ENCODE data around the gene NACC2. TPM values are rescaled to one million over a fixed set of nuclear protein-coding genes. Genes with fewer than 3 reads are reported as not detected.

NACC2 gene
- total and polyA plus RNA-seq, 2 donors (not counting 1 experiment from before 2014, with no cell fraction given), result 12.3 to 18.2 TPM

GRCh38 chr9:136088939-136089696 is 6.0 kb downstream of the NACC2 start:
- no peaks in the 10 kb centered on the region for H3K27me3 ChIP-seq (ENCODE audit: control insufficient read depth, insufficient read depth, low read length)
- no peak overlapping the region for H3K4me2 ChIP-seq (ENCODE audit: extremely low read depth, insufficient read depth, low read length)
- peaks cover 7% of the 10 kb centered on the region for H3K4me1 ChIP-seq (ENCODE audit: control insufficient read depth, extremely low read depth, insufficient read depth, low read length)
- H3K4me3 ChIP-seq (replicated peaks in 1 of 4; ENCODE audit: control extremely low read depth in 1 of 4, insufficient read depth in 1 of 4, low read depth in 3 of 4, low read length in 4 of 4), result no peak overlapping the region
- H3K9ac ChIP-seq (ENCODE audit: insufficient read depth, low read length), result no peak overlapping the region
- H3K79me2 ChIP-seq (ENCODE audit: control insufficient read depth, insufficient read depth, low read length), result peaks cover 76% of the 10 kb centered on the region
- DNase-seq (ENCODE audit: low read depth in 2 of 2), result no peak
- no peaks in the 10 kb centered on the region for H3K9me3 ChIP-seq (ENCODE audit: control insufficient read depth, insufficient read depth, low read depth, low read length)
- H3K36me3 ChIP-seq (ENCODE audit: control insufficient read depth, insufficient read depth, low read length), result peaks cover 4% of the 10 kb centered on the region
- no peak for TF ChIP-seq EZH2 (IDR thresholded peaks at IDR 0.05; ENCODE audit: low read length, missing control alignments)
- no peak for TF ChIP-seq CTCF (conservative IDR thresholded peaks at IDR 0.05 in 1 of 2, IDR thresholded peaks at IDR 0.05 in 1 of 2; ENCODE audit: low read depth in 1 of 2, low read length in 2 of 2)
- no peak overlapping the region for H3K27ac ChIP-seq (ENCODE audit: insufficient read depth, low read length)
- no peaks in the 10 kb centered on the region for H4K20me1 ChIP-seq (ENCODE audit: control insufficient read depth, extremely low read depth, insufficient read depth, low read length)
- no peak overlapping the region for H2AFZ ChIP-seq (ENCODE audit: low read length)

DNA sequence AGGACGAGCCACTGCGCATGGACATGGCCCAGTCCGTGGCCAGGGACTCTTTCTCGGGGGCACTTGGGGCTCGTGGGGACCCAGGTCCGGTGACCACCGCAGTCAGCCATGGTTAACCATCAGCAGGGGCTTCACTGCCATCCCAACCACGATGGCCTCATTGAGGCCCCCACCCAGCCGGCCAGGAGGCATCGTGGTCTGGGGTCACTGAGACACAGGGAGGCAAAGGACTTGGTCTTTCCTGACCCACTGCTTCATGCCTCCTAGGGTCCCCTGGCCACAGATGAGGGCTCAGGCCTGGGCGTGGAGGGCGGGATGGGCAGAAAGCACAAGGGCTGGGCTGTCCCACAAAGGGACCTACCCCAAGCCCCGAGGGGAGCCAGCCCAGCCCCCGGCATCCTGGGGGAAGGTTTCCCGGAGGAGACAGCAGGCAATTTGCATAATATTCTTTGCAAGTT is 6.6 kb downstream of the NACC2 start:
- Histone ChIP-seq H3K79me2 (ENCODE audit: control insufficient read depth, insufficient read depth, low read length) (peaks cover 71% of the 10 kb centered on the region), H3K4me3 (replicated peaks in 1 of 4; ENCODE audit: control extremely low read depth in 1 of 4, insufficient read depth in 1 of 4, low read depth in 3 of 4, low read length in 4 of 4) (no peak overlapping the region), H3K9ac (ENCODE audit: insufficient read depth, low read length) (no peak overlapping the region), H3K27ac (ENCODE audit: insufficient read depth, low read length) (no peak overlapping the region), H3K27me3 (ENCODE audit: control insufficient read depth, insufficient read depth, low read length) (no peaks in the 10 kb centered on the region), H3K36me3 (ENCODE audit: control insufficient read depth, insufficient read depth, low read length) (peaks cover 4% of the 10 kb centered on the region), H3K4me2 (ENCODE audit: extremely low read depth, insufficient read depth, low read length) (no peak overlapping the region), H2AFZ (ENCODE audit: low read length) (no peak overlapping the region), H3K4me1 (ENCODE audit: control insufficient read depth, extremely low read depth, insufficient read depth, low read length) (peaks cover 4% of the 10 kb centered on the region), H4K20me1 (ENCODE audit: control insufficient read depth, extremely low read depth, insufficient read depth, low read length) (no peaks in the 10 kb centered on the region), H3K9me3 (ENCODE audit: control insufficient read depth, insufficient read depth, low read depth, low read length) (no peaks in the 10 kb centered on the region)
- DNase-seq (ENCODE audit: low read depth in 2 of 2), result no peak
- no peak for TF ChIP-seq EZH2 (IDR thresholded peaks at IDR 0.05; ENCODE audit: low read length, missing control alignments)
- TF ChIP-seq CTCF (conservative IDR thresholded peaks at IDR 0.05 in 1 of 2, IDR thresholded peaks at IDR 0.05 in 1 of 2; ENCODE audit: low read depth in 1 of 2, low read length in 2 of 2), result no peak

DNA sequence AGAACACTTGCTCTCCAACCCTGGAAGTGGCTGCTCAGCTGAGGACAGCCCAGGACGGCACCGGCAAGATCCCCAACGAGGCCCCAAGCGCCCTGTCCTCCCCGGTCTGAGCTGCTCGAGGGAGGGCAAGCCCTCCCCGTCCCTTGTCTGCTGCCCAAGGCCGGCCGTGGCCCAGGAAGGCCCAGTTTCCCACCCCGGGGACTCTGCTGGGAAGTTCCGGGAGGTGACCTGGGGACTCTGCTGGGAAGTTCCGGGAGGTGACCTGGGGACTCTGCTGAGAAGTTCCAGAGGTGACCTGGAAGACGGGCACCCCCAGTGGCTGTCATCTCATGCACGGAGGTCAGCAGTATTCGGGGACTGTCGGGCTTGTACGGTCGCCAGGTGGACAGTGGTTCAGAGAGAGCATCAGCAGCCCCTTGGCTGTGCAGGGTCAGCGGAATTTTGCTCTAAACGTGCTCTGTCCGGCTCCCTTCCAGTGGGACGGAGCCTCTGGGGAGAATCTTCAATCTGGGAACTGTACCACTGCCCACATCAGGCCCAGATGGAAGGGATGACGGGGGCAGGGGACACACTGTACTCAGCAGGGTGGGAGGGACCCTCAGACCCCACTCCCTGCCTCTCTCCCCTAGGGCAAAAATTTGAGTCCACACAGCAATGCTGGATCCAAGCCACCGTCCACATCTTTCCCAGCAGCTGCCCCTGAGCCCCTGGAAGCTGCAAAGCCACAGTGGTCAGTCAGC is 7.2 kb downstream of the NACC2 start:
- Histone ChIP-seq H3K4me1 (ENCODE audit: control insufficient read depth, extremely low read depth, insufficient read depth, low read length) (no peaks in the 10 kb centered on the region), H4K20me1 (ENCODE audit: control insufficient read depth, extremely low read depth, insufficient read depth, low read length) (no peaks in the 10 kb centered on the region), H3K36me3 (ENCODE audit: control insufficient read depth, insufficient read depth, low read length) (peaks cover 4% of the 10 kb centered on the region), H3K9ac (ENCODE audit: insufficient read depth, low read length) (no peak overlapping the region), H3K27ac (ENCODE audit: insufficient read depth, low read length) (no peak overlapping the region), H3K79me2 (ENCODE audit: control insufficient read depth, insufficient read depth, low read length) (peaks cover 67% of the 10 kb centered on the region), H3K4me3 (replicated peaks in 1 of 4; ENCODE audit: control extremely low read depth in 1 of 4, insufficient read depth in 1 of 4, low read depth in 3 of 4, low read length in 4 of 4) (no peak overlapping the region), H3K27me3 (ENCODE audit: control insufficient read depth, insufficient read depth, low read length) (no peaks in the 10 kb centered on the region), H3K9me3 (ENCODE audit: control insufficient read depth, insufficient read depth, low read depth, low read length) (no peaks in the 10 kb centered on the region), H3K4me2 (ENCODE audit: extremely low read depth, insufficient read depth, low read length) (no peak overlapping the region), H2AFZ (ENCODE audit: low read length) (no peak overlapping the region)
- TF ChIP-seq CTCF (conservative IDR thresholded peaks at IDR 0.05 in 1 of 2, IDR thresholded peaks at IDR 0.05 in 1 of 2; ENCODE audit: low read depth in 1 of 2, low read length in 2 of 2) (no peak), EZH2 (IDR thresholded peaks at IDR 0.05; ENCODE audit: low read length, missing control alignments) (no peak)
- DNase-seq (ENCODE audit: low read depth in 2 of 2), result no peak

All from fibroblast of lung (primary cell).